Nucleus accumbens (tissue), 56 donors: ENCODE measurements around the gene PRR5L.
A peak's percentile ranks its signal among the peaks of the same experiment; 100 is the strongest.
"Not testable (repeated sequence)": the region's sequence is repeated elsewhere in the genome, so short reads cannot be mapped to it uniquely, and the experiment has no call there.

ENCODE experiments used
- DNase-seq, 56 donors: peaks; one replicate each; lab custom pipeline; 2025; lab: John Stamatoyannopoulos, UW

The PRR5L gene

GRCh38 chr11:36317992-36318391 lies 21.9 kb downstream of the PRR5L start:
- DNase-seq = no peak

- DNase-seq = not testable (repeated sequence)
Observed at GRCh38 chr11:36324956-36325355, 28.9 kb downstream of the PRR5L start.

GRCh38 chr11:36325403-36325802 lies 29.3 kb downstream of the PRR5L start:
- not testable (repeated sequence) for DNase-seq

GRCh38 chr11:36326524-36327419 lies 30.7 kb downstream of the PRR5L start:
- DNase-seq = no peak

- no peak for DNase-seq
Observed at GRCh38 chr11:36328966-36329673, 33.0 kb downstream of the PRR5L start.

GRCh38 chr11:36330411-36330810 lies 34.3 kb downstream of the PRR5L start:
- no peak for DNase-seq

GRCh38 chr11:36333468-36333867 lies 37.4 kb downstream of the PRR5L start:
- DNase-seq = no peak

- no peak for DNase-seq
Observed at GRCh38 chr11:36333897-36334296, 37.8 kb downstream of the PRR5L start.

- peak in 9 of 56 donors; percentile 3 to 37 (median 15) for DNase-seq
Observed at GRCh38 chr11:36339888-36340287, 43.8 kb downstream of the PRR5L start.

- no peak for DNase-seq
Observed at GRCh38 chr11:36340897-36341296, 44.8 kb downstream of the PRR5L start.

GRCh38 chr11:36341915-36342314 lies 45.8 kb downstream of the PRR5L start:
- DNase-seq = no peak

GRCh38 chr11:36342327-36342726 lies 46.2 kb downstream of the PRR5L start:
- no peak for DNase-seq

GRCh38 chr11:36343436-36343835 lies 47.3 kb downstream of the PRR5L start:
- no peak for DNase-seq

GRCh38 chr11:36345084-36345511 lies 49.0 kb downstream of the PRR5L start:
- DNase-seq = no peak

- DNase-seq = no peak
Observed at GRCh38 chr11:36345535-36346141, 49.5 kb downstream of the PRR5L start.

GRCh38 chr11:36346562-36347383 lies 50.7 kb downstream of the PRR5L start:
- no peak for DNase-seq

- no peak for DNase-seq
Observed at GRCh38 chr11:36347384-36347906, 51.4 kb downstream of the PRR5L start.

GRCh38 chr11:36349351-36350136 lies 53.5 kb downstream of the PRR5L start:
- no peak for DNase-seq

- no peak for DNase-seq
Observed at GRCh38 chr11:36350137-36350513, 54.0 kb downstream of the PRR5L start.
